ENCODE results near the gene GALNS. TPM values are rescaled to one million over a fixed set of nuclear protein-coding genes. Genes with fewer than 3 reads are reported as not detected.

Gene GALNS
- polyA plus RNA-seq, 1 donor from 2014 or later: 19.4 TPM

DNA sequence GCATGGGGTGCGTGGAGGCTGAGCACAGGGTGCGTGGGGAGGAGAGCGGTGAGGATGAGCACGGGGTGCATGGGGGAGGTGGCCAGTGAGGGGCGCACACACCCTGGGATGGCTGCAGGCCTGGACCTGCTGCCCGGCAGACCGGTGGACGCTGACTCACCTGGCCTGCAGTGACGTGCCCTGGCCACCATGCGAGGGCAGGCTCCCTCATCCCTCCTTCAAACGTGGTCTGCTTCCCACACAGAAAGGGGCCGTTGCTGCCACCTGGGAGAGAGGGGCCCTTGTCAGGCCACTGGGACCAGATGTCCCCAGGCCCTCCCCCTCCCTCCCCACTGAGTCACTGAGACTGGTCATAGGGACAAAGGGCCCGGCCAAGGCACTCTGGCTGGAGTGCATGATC, 24.9 kb downstream of the GALNS start:
- no peaks in the 10 kb centered on the region for H3K79me2 ChIP-seq (replicated peaks; ENCODE audit: insufficient read depth, low read length)
- no peaks in the 10 kb centered on the region for H3K27me3 ChIP-seq (ENCODE audit: insufficient read depth, low read depth, low read length)
- H3K36me3 ChIP-seq (ENCODE audit: insufficient read depth, low read length): no peaks in the 10 kb centered on the region
- TF ChIP-seq POLR2AphosphoS5 (IDR thresholded peaks at IDR 0.05) (no peak), MXI1 (conservative IDR thresholded peaks at IDR 0.05; ENCODE audit: poor library complexity, severe bottlenecking) (no peak), EZH2 (IDR thresholded peaks at IDR 0.05; ENCODE audit: borderline replicate concordance, insufficient read depth, low read length, poor library complexity, severe bottlenecking) (no peak), TAF1 (IDR thresholded peaks at IDR 0.05; ENCODE audit: low read depth) (no peak), SMC3 (conservative IDR thresholded peaks at IDR 0.05; ENCODE audit: poor library complexity) (no peak), EP300 (conservative IDR thresholded peaks at IDR 0.05; ENCODE audit: poor library complexity, severe bottlenecking) (no peak), RAD21 (conservative IDR thresholded peaks at IDR 0.05) (no peak)
- TF ChIP-seq, protein P1, sequence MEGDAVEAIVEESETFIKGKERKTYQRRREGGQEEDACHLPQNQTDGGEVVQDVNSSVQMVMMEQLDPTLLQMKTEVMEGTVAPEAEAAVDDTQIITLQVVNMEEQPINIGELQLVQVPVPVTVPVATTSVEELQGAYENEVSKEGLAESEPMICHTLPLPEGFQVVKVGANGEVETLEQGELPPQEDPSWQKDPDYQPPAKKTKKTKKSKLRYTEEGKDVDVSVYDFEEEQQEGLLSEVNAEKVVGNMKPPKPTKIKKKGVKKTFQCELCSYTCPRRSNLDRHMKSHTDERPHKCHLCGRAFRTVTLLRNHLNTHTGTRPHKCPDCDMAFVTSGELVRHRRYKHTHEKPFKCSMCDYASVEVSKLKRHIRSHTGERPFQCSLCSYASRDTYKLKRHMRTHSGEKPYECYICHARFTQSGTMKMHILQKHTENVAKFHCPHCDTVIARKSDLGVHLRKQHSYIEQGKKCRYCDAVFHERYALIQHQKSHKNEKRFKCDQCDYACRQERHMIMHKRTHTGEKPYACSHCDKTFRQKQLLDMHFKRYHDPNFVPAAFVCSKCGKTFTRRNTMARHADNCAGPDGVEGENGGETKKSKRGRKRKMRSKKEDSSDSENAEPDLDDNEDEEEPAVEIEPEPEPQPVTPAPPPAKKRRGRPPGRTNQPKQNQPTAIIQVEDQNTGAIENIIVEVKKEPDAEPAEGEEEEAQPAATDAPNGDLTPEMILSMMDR (IDR thresholded peaks at IDR 0.05; ENCODE audit: poor library complexity, severe bottlenecking): no peak
- TF ChIP-seq, protein P2, sequence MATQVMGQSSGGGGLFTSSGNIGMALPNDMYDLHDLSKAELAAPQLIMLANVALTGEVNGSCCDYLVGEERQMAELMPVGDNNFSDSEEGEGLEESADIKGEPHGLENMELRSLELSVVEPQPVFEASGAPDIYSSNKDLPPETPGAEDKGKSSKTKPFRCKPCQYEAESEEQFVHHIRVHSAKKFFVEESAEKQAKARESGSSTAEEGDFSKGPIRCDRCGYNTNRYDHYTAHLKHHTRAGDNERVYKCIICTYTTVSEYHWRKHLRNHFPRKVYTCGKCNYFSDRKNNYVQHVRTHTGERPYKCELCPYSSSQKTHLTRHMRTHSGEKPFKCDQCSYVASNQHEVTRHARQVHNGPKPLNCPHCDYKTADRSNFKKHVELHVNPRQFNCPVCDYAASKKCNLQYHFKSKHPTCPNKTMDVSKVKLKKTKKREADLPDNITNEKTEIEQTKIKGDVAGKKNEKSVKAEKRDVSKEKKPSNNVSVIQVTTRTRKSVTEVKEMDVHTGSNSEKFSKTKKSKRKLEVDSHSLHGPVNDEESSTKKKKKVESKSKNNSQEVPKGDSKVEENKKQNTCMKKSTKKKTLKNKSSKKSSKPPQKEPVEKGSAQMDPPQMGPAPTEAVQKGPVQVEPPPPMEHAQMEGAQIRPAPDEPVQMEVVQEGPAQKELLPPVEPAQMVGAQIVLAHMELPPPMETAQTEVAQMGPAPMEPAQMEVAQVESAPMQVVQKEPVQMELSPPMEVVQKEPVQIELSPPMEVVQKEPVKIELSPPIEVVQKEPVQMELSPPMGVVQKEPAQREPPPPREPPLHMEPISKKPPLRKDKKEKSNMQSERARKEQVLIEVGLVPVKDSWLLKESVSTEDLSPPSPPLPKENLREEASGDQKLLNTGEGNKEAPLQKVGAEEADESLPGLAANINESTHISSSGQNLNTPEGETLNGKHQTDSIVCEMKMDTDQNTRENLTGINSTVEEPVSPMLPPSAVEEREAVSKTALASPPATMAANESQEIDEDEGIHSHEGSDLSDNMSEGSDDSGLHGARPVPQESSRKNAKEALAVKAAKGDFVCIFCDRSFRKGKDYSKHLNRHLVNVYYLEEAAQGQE (IDR thresholded peaks at IDR 0.05; ENCODE audit: borderline replicate concordance): no peak
- H4K20me1 ChIP-seq (ENCODE audit: insufficient read depth): no peaks in the 10 kb centered on the region
- H3K4me2 ChIP-seq (ENCODE audit: low read length): no peak overlapping the region
- H3K27ac ChIP-seq (ENCODE audit: low read length): no peak overlapping the region
- no peak overlapping the region for H3K4me3 ChIP-seq (ENCODE audit: low read length)
- H3K9me3 ChIP-seq (ENCODE audit: low read length): no peaks in the 10 kb centered on the region
- H3K9me2 ChIP-seq (ENCODE audit: insufficient read depth, low read length): no peaks in the 10 kb centered on the region
- no peak overlapping the region for H2AFZ ChIP-seq (ENCODE audit: low read depth, low read length)
- no peaks in the 10 kb centered on the region for H3F3A ChIP-seq (ENCODE audit: insufficient read depth, low read length, poor library complexity, severe bottlenecking)
- no peak overlapping the region for H3K9ac ChIP-seq (ENCODE audit: low read length)

DNA sequence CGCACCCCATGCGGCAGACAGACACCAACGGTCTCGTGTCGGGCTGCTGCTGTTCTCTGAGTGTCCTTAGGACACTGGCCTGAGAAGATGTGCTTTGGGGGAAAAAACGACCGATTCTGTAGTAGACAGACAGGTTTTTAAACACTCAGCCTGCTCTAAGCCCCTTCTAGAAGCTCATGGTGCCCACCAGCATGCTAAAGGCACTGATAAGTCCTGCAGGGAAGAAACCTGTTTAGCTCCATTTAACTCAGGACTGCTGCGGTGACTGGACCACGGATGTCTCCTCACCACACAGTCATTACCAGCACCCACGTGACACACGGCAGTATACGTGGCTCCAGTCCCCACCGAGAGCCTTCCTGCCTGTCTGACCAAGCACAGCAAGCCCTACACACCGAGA, 26.0 kb downstream of the GALNS start:
- H3K4me3 ChIP-seq (ENCODE audit: low read length): no peak overlapping the region
- no peaks in the 10 kb centered on the region for H3K36me3 ChIP-seq (ENCODE audit: insufficient read depth, low read length)
- no peaks in the 10 kb centered on the region for H3K9me2 ChIP-seq (ENCODE audit: insufficient read depth, low read length)
- H3F3A ChIP-seq (ENCODE audit: insufficient read depth, low read length, poor library complexity, severe bottlenecking): no peaks in the 10 kb centered on the region
- no peak overlapping the region for H3K27ac ChIP-seq (ENCODE audit: low read length)
- H4K20me1 ChIP-seq (ENCODE audit: insufficient read depth): no peaks in the 10 kb centered on the region
- TF ChIP-seq TAF1 (IDR thresholded peaks at IDR 0.05; ENCODE audit: low read depth): no peak
- TF ChIP-seq EZH2 (IDR thresholded peaks at IDR 0.05; ENCODE audit: borderline replicate concordance, insufficient read depth, low read length, poor library complexity, severe bottlenecking): no peak
- TF ChIP-seq POLR2AphosphoS5 (IDR thresholded peaks at IDR 0.05): no peak
- TF ChIP-seq, protein P2 (IDR thresholded peaks at IDR 0.05; ENCODE audit: borderline replicate concordance): no peak
- TF ChIP-seq EP300 (conservative IDR thresholded peaks at IDR 0.05; ENCODE audit: poor library complexity, severe bottlenecking): no peak
- H3K27me3 ChIP-seq (ENCODE audit: insufficient read depth, low read depth, low read length): no peaks in the 10 kb centered on the region
- H3K9me3 ChIP-seq (ENCODE audit: low read length): no peaks in the 10 kb centered on the region
- H3K9ac ChIP-seq (ENCODE audit: low read length): no peak overlapping the region
- no peaks in the 10 kb centered on the region for H3K79me2 ChIP-seq (replicated peaks; ENCODE audit: insufficient read depth, low read length)
- no peak overlapping the region for H3K4me2 ChIP-seq (ENCODE audit: low read length)
- H2AFZ ChIP-seq (ENCODE audit: low read depth, low read length): no peak overlapping the region
